SU-DHL-6 (cell line): Measurements from ENCODE around the gene CRIM1.

Experiments used
- H2AFZ ChIP-seq: fragments of 200-600 bp; sonication (generic); 2 replicates; pipeline ENCODE4 v1.6.1; 2014; ENCODE audit warnings: low read depth, mild to moderate bottlenecking, moderate library complexity, mixed read lengths, antibody characterized with exemption, low read length; ENCODE audit not compliant: severe bottlenecking
- H3F3A ChIP-seq: fragments of 200-600 bp; shearing (Covaris generic); 2 replicates; pipeline ENCODE4 v1.6.0; 2016; ENCODE audit warnings: antibody characterized with exemption, mild to moderate bottlenecking; ENCODE audit not compliant: insufficient read depth
- H3K27ac ChIP-seq: fragments of 200-600 bp; sonication (generic); 2 replicates; pipeline ENCODE4 v1.5.1; 2016; ENCODE audit warnings: low read depth, mild to moderate bottlenecking, low read length, moderate library complexity, mixed read lengths
- H3K27me3 ChIP-seq: fragments of 200-600 bp; sonication (generic), shearing (Covaris generic); 2 replicates; pipeline ENCODE4 v1.6.0; 2014; ENCODE audit warnings: mild to moderate bottlenecking, low read length
- H3K36me3 ChIP-seq: fragments of 200-600 bp; sonication (generic); 2 replicates; pipeline ENCODE4 v1.6.1; 2014; ENCODE audit warnings: mild to moderate bottlenecking, low read length, mixed read lengths
- H3K4me2 ChIP-seq: fragments of 300-600, 200-600 bp; shearing (Covaris generic), sonication (generic); 2 replicates; pipeline ENCODE4 v1.6.0; 2014; ENCODE audit warnings: low read length, low read depth, mild to moderate bottlenecking; ENCODE audit not compliant: poor library complexity, severe bottlenecking
- H3K4me3 ChIP-seq: fragments of 200-600 bp; sonication (generic); 2 replicates; pipeline ENCODE4 v1.5.1; 2014; ENCODE audit warnings: antibody characterized with exemption, low read length, mild to moderate bottlenecking, mixed read lengths; ENCODE audit not compliant: insufficient read depth, poor library complexity, severe bottlenecking
- H3K79me2 ChIP-seq: fragments of 200-600 bp; sonication (generic); 2 replicates; pipeline ENCODE4 v1.6.1; 2014; ENCODE audit warnings: mild to moderate bottlenecking, low read length, moderate library complexity; ENCODE audit not compliant: insufficient read depth
- H3K9ac ChIP-seq: fragments of 200-600 bp; sonication (generic); 2 replicates; pipeline ENCODE4 v1.7.0; 2014; ENCODE audit warnings: mild to moderate bottlenecking, low read length
- H3K9me2 ChIP-seq: fragments of 200-600 bp; sonication (generic); replicated peaks from 2 replicates; pipeline ENCODE4 v1.6.1; 2014; ENCODE audit warnings: low read length; ENCODE audit not compliant: insufficient read depth
- H3K9me3 ChIP-seq: fragments of 200-600 bp; sonication (generic); 2 replicates; pipeline ENCODE4 v1.6.1; 2014; ENCODE audit warnings: low read length, mixed read lengths; ENCODE audit not compliant: insufficient read depth
- H4K20me1 ChIP-seq: fragments of 200-600 bp; sonication (generic); 2 replicates; pipeline ENCODE4 v1.6.1; 2014; ENCODE audit warnings: low read depth, mild to moderate bottlenecking, antibody characterized with exemption, low read length, moderate library complexity, mixed read lengths
- CTCF ChIP-seq: fragments of 200-600 bp; sonication (generic); IDR thresholded peaks from one replicate; pipeline ENCODE4 v1.5.1; 2017; ENCODE audit warnings: antibody characterized with exemption, mild to moderate bottlenecking, low read length, moderate library complexity; ENCODE audit not compliant: insufficient read depth, poor library complexity, severe bottlenecking
- EZH2phosphoT487 ChIP-seq: fragments of 200-600 bp; sonication (generic), shearing (Covaris generic); conservative IDR thresholded peaks from 2 replicates; pipeline ENCODE4 v1.6.1; 2018; ENCODE audit warnings: mild to moderate bottlenecking, antibody characterized with exemption, low read length, moderate library complexity, mixed read lengths

Gene CRIM1

DNA sequence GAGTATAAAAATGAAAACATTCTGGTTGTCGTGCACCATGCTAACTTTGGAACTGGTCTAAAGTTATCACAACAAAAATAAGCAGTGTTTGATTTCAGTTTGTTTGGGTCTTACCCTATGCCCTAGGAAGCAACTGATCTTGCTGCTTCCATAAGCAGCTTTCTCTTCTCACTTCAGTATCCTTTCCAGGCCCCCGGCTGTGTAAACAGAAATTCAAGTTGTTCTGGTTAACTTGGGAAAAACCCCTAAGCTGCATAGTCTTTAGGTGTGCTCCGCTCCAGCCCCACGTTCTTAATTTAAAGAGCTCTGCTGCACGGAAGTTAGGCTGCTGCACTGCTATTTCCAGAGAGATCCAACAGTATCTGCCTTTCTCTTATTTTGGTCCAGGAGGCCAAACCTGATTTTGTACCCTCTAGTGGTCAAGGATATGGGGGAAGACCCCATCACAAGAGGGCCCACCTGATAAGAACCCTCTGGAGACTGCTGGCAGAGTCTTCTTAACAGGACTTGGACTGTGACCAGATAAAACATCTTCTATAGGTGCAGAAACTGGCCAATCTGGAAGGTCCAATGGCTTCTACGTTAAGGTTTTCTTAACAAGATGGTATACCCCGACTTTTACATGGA lies 173.3 kb downstream of the CRIM1 start:
- TF ChIP-seq EZH2phosphoT487, result no peak
- no peak for TF ChIP-seq CTCF
- Histone ChIP-seq H3F3A (no peaks in the 10 kb centered on the region), H4K20me1 (no peaks in the 10 kb centered on the region), H3K9me2 (no peaks in the 10 kb centered on the region), H3K4me2 (no peak overlapping the region), H3K27ac (no peak overlapping the region), H3K27me3 (no peaks in the 10 kb centered on the region), H3K4me3 (no peak overlapping the region), H3K9ac (no peak overlapping the region), H3K9me3 (no peaks in the 10 kb centered on the region), H2AFZ (no peak overlapping the region), H3K36me3 (no peaks in the 10 kb centered on the region), H3K79me2 (no peaks in the 10 kb centered on the region)

DNA sequence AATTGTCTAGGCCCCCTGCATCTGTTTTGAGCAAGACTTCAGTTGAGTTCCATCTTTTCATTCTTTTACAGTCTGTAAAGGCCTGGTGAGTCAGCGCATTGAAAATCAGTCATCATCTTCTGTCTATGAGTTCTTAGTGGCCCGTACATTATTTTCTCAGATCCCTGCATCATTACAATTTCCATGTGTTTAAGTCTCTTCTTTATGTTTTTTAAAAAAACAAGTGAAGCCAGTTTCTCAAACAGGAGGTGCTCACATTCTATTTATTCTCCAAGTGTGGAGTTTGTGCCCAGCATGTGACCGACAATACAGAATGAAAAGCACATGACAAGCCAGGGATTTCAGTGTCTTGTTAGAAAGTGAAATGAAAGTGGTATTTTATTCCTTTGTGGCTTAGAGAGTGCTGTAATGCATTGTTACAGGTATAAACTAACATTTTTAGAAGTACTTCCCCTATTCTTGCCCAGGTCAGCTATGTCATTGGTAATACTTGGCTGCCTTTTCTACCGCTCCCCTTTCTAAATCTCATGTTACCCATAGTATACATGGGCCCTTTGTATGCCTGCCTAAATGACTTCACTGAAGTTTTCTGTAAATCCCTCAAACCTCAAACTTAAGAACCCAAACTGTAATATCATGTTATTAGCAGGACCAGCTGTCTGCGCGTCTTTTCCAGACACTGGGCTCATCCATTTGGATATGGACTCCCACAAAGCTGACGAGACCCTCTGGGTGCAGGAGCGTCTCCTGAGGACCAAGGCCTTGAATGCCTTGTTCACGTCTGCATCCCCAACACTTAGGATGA lies 174.8 kb downstream of the CRIM1 start:
- H3K79me2 ChIP-seq, result no peaks in the 10 kb centered on the region
- no peaks in the 10 kb centered on the region for H3K36me3 ChIP-seq
- H3K4me3 ChIP-seq, result no peak overlapping the region
- no peak overlapping the region for H2AFZ ChIP-seq
- H3K9me2 ChIP-seq, result no peaks in the 10 kb centered on the region
- no peaks in the 10 kb centered on the region for H3F3A ChIP-seq
- H4K20me1 ChIP-seq, result no peaks in the 10 kb centered on the region
- no peak overlapping the region for H3K9ac ChIP-seq
- H3K27me3 ChIP-seq, result no peaks in the 10 kb centered on the region
- TF ChIP-seq EZH2phosphoT487 (no peak), CTCF (no peak)
- H3K27ac ChIP-seq, result no peak overlapping the region
- H3K4me2 ChIP-seq, result no peak overlapping the region
- no peaks in the 10 kb centered on the region for H3K9me3 ChIP-seq

GRCh38 chr2:36530983-36531354 lies 175.4 kb downstream of the CRIM1 start:
- no peaks in the 10 kb centered on the region for H3K9me3 ChIP-seq
- no peaks in the 10 kb centered on the region for H3K27me3 ChIP-seq
- no peaks in the 10 kb centered on the region for H3F3A ChIP-seq
- H3K9me2 ChIP-seq, result no peaks in the 10 kb centered on the region
- no peaks in the 10 kb centered on the region for H3K79me2 ChIP-seq
- TF ChIP-seq EZH2phosphoT487, result no peak
- no peak for TF ChIP-seq CTCF
- H3K27ac ChIP-seq, result no peak overlapping the region
- no peak overlapping the region for H3K4me3 ChIP-seq
- H3K4me2 ChIP-seq, result no peak overlapping the region
- H3K9ac ChIP-seq, result no peak overlapping the region
- no peak overlapping the region for H2AFZ ChIP-seq
- no peaks in the 10 kb centered on the region for H3K36me3 ChIP-seq
- no peaks in the 10 kb centered on the region for H4K20me1 ChIP-seq
